ENCODE data around the gene PAWR.
"Not testable (repeated sequence)": the region's sequence is repeated elsewhere in the genome, so short reads cannot be mapped to it uniquely, and the experiment has no call there.

Gene PAWR

DNA sequence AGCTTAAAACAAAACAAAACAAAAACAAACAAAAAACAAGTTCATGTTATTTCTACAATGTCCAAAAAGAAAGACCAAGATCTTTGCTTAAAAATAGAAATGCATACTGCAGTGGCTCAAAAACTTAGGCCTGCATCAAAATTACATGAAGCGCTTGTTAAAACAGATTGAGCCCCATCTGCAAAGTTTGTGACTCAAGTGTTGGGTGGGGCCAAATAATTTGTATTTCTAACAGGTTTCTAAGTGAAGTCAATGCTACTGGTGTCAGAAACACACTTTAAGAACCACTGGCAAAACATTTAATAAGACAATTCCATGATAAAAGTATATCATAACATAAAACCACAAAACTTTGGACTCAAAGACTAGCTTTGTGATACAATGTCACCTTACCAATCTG is 105.6 kb downstream of the PAWR start:
- Histone ChIP-seq H3K4me3 (ENCODE audit: low read length) (no peak overlapping the region), H3K36me3 (ENCODE audit: control insufficient read depth, low read depth, low read length) (peaks cover 18% of the 10 kb centered on the region), H3K27ac (ENCODE audit: low read length) (no peak overlapping the region), H3K4me1 (ENCODE audit: control insufficient read depth, low read depth, low read length) (no peaks in the 10 kb centered on the region), H3K9me3 (ENCODE audit: control insufficient read depth, low read depth, low read length) (no peaks in the 10 kb centered on the region), H3K27me3 (ENCODE audit: control insufficient read depth, insufficient read depth, low read length) (no peaks in the 10 kb centered on the region), H3K9ac (ENCODE audit: low read length) (no peak overlapping the region)

GRCh38 chr12:79573820-79574219 is 116.9 kb downstream of the PAWR start:
- H3K9me3 ChIP-seq (ENCODE audit: control insufficient read depth, low read depth, low read length): no peaks in the 10 kb centered on the region
- peaks cover 10% of the 10 kb centered on the region for H3K36me3 ChIP-seq (ENCODE audit: control insufficient read depth, low read depth, low read length)
- H3K4me1 ChIP-seq (ENCODE audit: control insufficient read depth, low read depth, low read length): no peaks in the 10 kb centered on the region
- no peaks in the 10 kb centered on the region for H3K27me3 ChIP-seq (ENCODE audit: control insufficient read depth, insufficient read depth, low read length)
- H3K27ac ChIP-seq (ENCODE audit: low read length): no peak overlapping the region
- no peak overlapping the region for H3K4me3 ChIP-seq (ENCODE audit: low read length)
- H3K9ac ChIP-seq (ENCODE audit: low read length): no peak overlapping the region

- Histone ChIP-seq H3K4me3 (ENCODE audit: low read length) (no peak overlapping the region), H3K4me1 (ENCODE audit: control insufficient read depth, low read depth, low read length) (no peaks in the 10 kb centered on the region), H3K27ac (ENCODE audit: low read length) (no peak overlapping the region), H3K9me3 (ENCODE audit: control insufficient read depth, low read depth, low read length) (peaks cover 4% of the 10 kb centered on the region), H3K27me3 (ENCODE audit: control insufficient read depth, insufficient read depth, low read length) (no peaks in the 10 kb centered on the region), H3K36me3 (ENCODE audit: control insufficient read depth, low read depth, low read length) (peaks cover 12% of the 10 kb centered on the region), H3K9ac (ENCODE audit: low read length) (no peak overlapping the region)
Observed at GRCh38 chr12:79569679-79570078, 121.1 kb downstream of the PAWR start.

DNA sequence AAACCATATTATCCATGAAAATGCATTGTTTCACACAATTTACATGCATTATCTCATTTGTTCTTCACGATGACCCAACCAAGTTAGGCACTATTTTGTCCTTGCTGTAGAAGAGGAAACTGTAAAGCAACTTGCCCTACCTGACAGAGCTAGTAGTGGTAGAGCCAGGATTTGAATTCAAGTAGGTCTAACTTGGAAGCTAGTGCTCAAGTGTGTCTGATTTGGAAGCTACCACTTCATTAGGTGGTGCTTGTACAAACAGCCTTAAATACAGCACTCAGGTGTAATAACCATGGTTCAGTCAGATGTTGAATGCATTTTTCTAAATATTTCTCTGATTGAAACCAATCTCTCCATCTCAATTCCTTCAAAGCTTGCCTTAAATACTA is 123.6 kb downstream of the PAWR start:
- peaks cover 11% of the 10 kb centered on the region for H3K9me3 ChIP-seq (ENCODE audit: control insufficient read depth, low read depth, low read length)
- H3K9ac ChIP-seq (ENCODE audit: low read length): no peak overlapping the region
- peaks cover 16% of the 10 kb centered on the region for H3K36me3 ChIP-seq (ENCODE audit: control insufficient read depth, low read depth, low read length)
- no peaks in the 10 kb centered on the region for H3K27me3 ChIP-seq (ENCODE audit: control insufficient read depth, insufficient read depth, low read length)
- no peak overlapping the region for H3K27ac ChIP-seq (ENCODE audit: low read length)
- no peak overlapping the region for H3K4me3 ChIP-seq (ENCODE audit: low read length)
- H3K4me1 ChIP-seq (ENCODE audit: control insufficient read depth, low read depth, low read length): no peaks in the 10 kb centered on the region

- Histone ChIP-seq H3K27ac (ENCODE audit: low read length) (no peak overlapping the region), H3K9me3 (ENCODE audit: control insufficient read depth, low read depth, low read length) (peaks cover 11% of the 10 kb centered on the region), H3K36me3 (ENCODE audit: control insufficient read depth, low read depth, low read length) (peaks cover 16% of the 10 kb centered on the region), H3K4me1 (ENCODE audit: control insufficient read depth, low read depth, low read length) (no peaks in the 10 kb centered on the region), H3K4me3 (ENCODE audit: low read length) (no peak overlapping the region), H3K27me3 (ENCODE audit: control insufficient read depth, insufficient read depth, low read length) (no peaks in the 10 kb centered on the region), H3K9ac (ENCODE audit: low read length) (no peak overlapping the region)
Observed at GRCh38 chr12:79566452-79567174, 124.2 kb downstream of the PAWR start.

- H3K9ac ChIP-seq (ENCODE audit: low read length); H3K27ac ChIP-seq (ENCODE audit: low read length); H3K4me1 ChIP-seq (ENCODE audit: control insufficient read depth, low read depth, low read length); H3K27me3 ChIP-seq (ENCODE audit: control insufficient read depth, insufficient read depth, low read length); H3K4me3 ChIP-seq (ENCODE audit: low read length): not testable (repeated sequence)
- Histone ChIP-seq H3K9me3 (ENCODE audit: control insufficient read depth, low read depth, low read length) (peaks cover 11% of the 10 kb centered on the region), H3K36me3 (ENCODE audit: control insufficient read depth, low read depth, low read length) (peaks cover 12% of the 10 kb centered on the region)
Observed at GRCh38 chr12:79564727-79565350, 125.9 kb downstream of the PAWR start.

- H3K4me3 ChIP-seq (ENCODE audit: low read length): no peak overlapping the region
- peaks cover 12% of the 10 kb centered on the region for H3K36me3 ChIP-seq (ENCODE audit: control insufficient read depth, low read depth, low read length)
- H3K27me3 ChIP-seq (ENCODE audit: control insufficient read depth, insufficient read depth, low read length): no peaks in the 10 kb centered on the region
- H3K4me1 ChIP-seq (ENCODE audit: control insufficient read depth, low read depth, low read length): peaks cover 9% of the 10 kb centered on the region
- H3K27ac ChIP-seq (ENCODE audit: low read length): no peak overlapping the region
- H3K9me3 ChIP-seq (ENCODE audit: control insufficient read depth, low read depth, low read length): peaks cover 11% of the 10 kb centered on the region
- no peak overlapping the region for H3K9ac ChIP-seq (ENCODE audit: low read length)
Observed at GRCh38 chr12:79563021-79563740, 127.6 kb downstream of the PAWR start.

GRCh38 chr12:79561401-79562132 is 129.2 kb downstream of the PAWR start:
- Histone ChIP-seq H3K27ac (ENCODE audit: low read length) (no peak overlapping the region), H3K27me3 (ENCODE audit: control insufficient read depth, insufficient read depth, low read length) (no peaks in the 10 kb centered on the region), H3K4me3 (ENCODE audit: low read length) (no peak overlapping the region), H3K9me3 (ENCODE audit: control insufficient read depth, low read depth, low read length) (peaks cover 11% of the 10 kb centered on the region), H3K4me1 (ENCODE audit: control insufficient read depth, low read depth, low read length) (peaks cover 22% of the 10 kb centered on the region), H3K36me3 (ENCODE audit: control insufficient read depth, low read depth, low read length) (peaks cover 11% of the 10 kb centered on the region), H3K9ac (ENCODE audit: low read length) (no peak overlapping the region)

GRCh38 chr12:79560225-79560889 is 130.4 kb downstream of the PAWR start:
- H3K27me3 ChIP-seq (ENCODE audit: control insufficient read depth, insufficient read depth, low read length): no peaks in the 10 kb centered on the region
- H3K9ac ChIP-seq (ENCODE audit: low read length): no peak overlapping the region
- peaks cover 25% of the 10 kb centered on the region for H3K4me1 ChIP-seq (ENCODE audit: control insufficient read depth, low read depth, low read length)
- peaks cover 9% of the 10 kb centered on the region for H3K9me3 ChIP-seq (ENCODE audit: control insufficient read depth, low read depth, low read length)
- no peak overlapping the region for H3K4me3 ChIP-seq (ENCODE audit: low read length)
- no peak overlapping the region for H3K27ac ChIP-seq (ENCODE audit: low read length)
- H3K36me3 ChIP-seq (ENCODE audit: control insufficient read depth, low read depth, low read length): peaks cover 4% of the 10 kb centered on the region

DNA sequence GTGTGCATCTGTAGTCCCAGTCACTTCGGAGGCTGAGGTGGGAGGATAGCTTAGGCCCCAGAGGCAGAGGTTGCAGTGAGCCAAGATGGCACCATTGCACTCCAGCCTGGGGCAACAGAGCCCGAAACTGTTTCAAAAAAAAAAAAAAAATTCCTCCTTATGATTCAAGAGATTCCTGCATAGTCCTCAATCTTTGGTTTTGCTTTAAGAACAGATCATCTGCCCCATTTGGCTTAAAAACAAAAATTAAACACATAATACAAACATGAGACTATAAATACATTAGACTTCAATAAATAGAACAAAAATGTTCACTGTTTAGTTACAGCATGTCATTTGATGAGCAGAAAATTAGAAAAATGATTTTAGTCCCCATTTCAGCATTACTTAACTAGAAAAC is 131.2 kb downstream of the PAWR start:
- H3K4me1 ChIP-seq (ENCODE audit: control insufficient read depth, low read depth, low read length): peaks cover 25% of the 10 kb centered on the region
- H3K4me3 ChIP-seq (ENCODE audit: low read length): no peak overlapping the region
- H3K36me3 ChIP-seq (ENCODE audit: control insufficient read depth, low read depth, low read length): peaks cover 4% of the 10 kb centered on the region
- H3K9ac ChIP-seq (ENCODE audit: low read length): no peak overlapping the region
- no peak overlapping the region for H3K27ac ChIP-seq (ENCODE audit: low read length)
- H3K27me3 ChIP-seq (ENCODE audit: control insufficient read depth, insufficient read depth, low read length): no peaks in the 10 kb centered on the region
- peaks cover 7% of the 10 kb centered on the region for H3K9me3 ChIP-seq (ENCODE audit: control insufficient read depth, low read depth, low read length)

GRCh38 chr12:79558924-79559469 is 131.8 kb downstream of the PAWR start:
- Histone ChIP-seq H3K9me3 (ENCODE audit: control insufficient read depth, low read depth, low read length) (peaks cover 3% of the 10 kb centered on the region), H3K36me3 (ENCODE audit: control insufficient read depth, low read depth, low read length) (peaks cover 4% of the 10 kb centered on the region), H3K9ac (ENCODE audit: low read length) (no peak overlapping the region), H3K4me1 (ENCODE audit: control insufficient read depth, low read depth, low read length) (peaks cover 25% of the 10 kb centered on the region), H3K4me3 (ENCODE audit: low read length) (no peak overlapping the region), H3K27ac (ENCODE audit: low read length) (no peak overlapping the region), H3K27me3 (ENCODE audit: control insufficient read depth, insufficient read depth, low read length) (no peaks in the 10 kb centered on the region)

All from iPS-18a (cell line).